Renal pelvis (tissue), 4 donors: Measurements from ENCODE around the gene KRTAP4-8. TPM values are rescaled to one million over a fixed set of nuclear protein-coding genes. Genes with fewer than 3 reads are reported as not detected.
"Not testable (repeated sequence)": the region's sequence is repeated elsewhere in the genome, so short reads cannot be mapped to it uniquely, and the experiment has no call there.

Source experiments
- DNase-seq: peaks from one replicate; pipeline ENCODE4 v3.0.0-alpha.2; 2013
- polyA plus RNA-seq, 3 donors: library from polyadenylated mRNA; unstranded; fragments of 120-200 nt; gene quantifications; one replicate each; pipeline ENCODE4 v1.2.1, GENCODE V29; 2013; ENCODE audit not compliant: insufficient read length in 3 of 3

The KRTAP4-8 gene
- polyA plus RNA-seq, 3 donors: not detected

GRCh38 chr17:41108728-41109386 lies 10.9 kb upstream of the KRTAP4-8 start:
- DNase-seq: not testable (repeated sequence)

- no peak for DNase-seq
These were observed 10.1 kb upstream of the KRTAP4-8 start for GRCh38 chr17:41107941-41108450.

- DNase-seq: not testable (repeated sequence)
These were observed 7.4 kb upstream of the KRTAP4-8 start, which contains the start of gene KRTAP4-9 for GRCh38 chr17:41105347-41105746. KRTAP4-9 (plus strand) TSS chr17:41105389; CDS start chr17:41105389, 0 bp downstream.

- DNase-seq: not testable (repeated sequence)
These were observed 6.6 kb upstream of the KRTAP4-8 start for GRCh38 chr17:41104386-41105038.

- DNase-seq: no peak
These were observed 6.0 kb upstream of the KRTAP4-8 start for GRCh38 chr17:41103896-41104295.

- DNase-seq: no peak
These were observed 3.8 kb upstream of the KRTAP4-8 start, which contains the start of gene KRTAP4-16 for GRCh38 chr17:41101586-41102259. KRTAP4-16 (minus strand) TSS chr17:41102209; CDS start chr17:41102209, 0 bp downstream.

GRCh38 chr17:41099682-41100480 lies 1.9 kb upstream of the KRTAP4-8 start:
- DNase-seq: not testable (repeated sequence)

GRCh38 chr17:41098481-41098880 lies 539 bp upstream of the KRTAP4-8 start:
- DNase-seq: no peak

- no peak for DNase-seq
These were observed 1.9 kb downstream of the KRTAP4-8 start for GRCh38 chr17:41096055-41096454.

GRCh38 chr17:41088760-41089352 lies 9.1 kb downstream of the KRTAP4-8 start:
- not testable (repeated sequence) for DNase-seq

- DNase-seq: not testable (repeated sequence)
These were observed 13.7 kb downstream of the KRTAP4-8 start, which contains the start of gene KRTAP4-7 for GRCh38 chr17:41084100-41084856. KRTAP4-7 (plus strand) TSS chr17:41084150; CDS start chr17:41084207, 57 bp downstream.

GRCh38 chr17:41083427-41083826 lies 14.5 kb downstream of the KRTAP4-8 start:
- not testable (repeated sequence) for DNase-seq

GRCh38 chr17:41082626-41083025 lies 15.3 kb downstream of the KRTAP4-8 start:
- DNase-seq: no peak

- DNase-seq: no peak
These were observed 21.2 kb downstream of the KRTAP4-8 start for GRCh38 chr17:41076788-41077187.

- no peak for DNase-seq
These were observed 24.3 kb downstream of the KRTAP4-8 start for GRCh38 chr17:41073676-41074075.

- no peak for DNase-seq
These were observed 26.2 kb downstream of the KRTAP4-8 start for GRCh38 chr17:41071606-41072360.

GRCh38 chr17:41069031-41069430 lies 28.9 kb downstream of the KRTAP4-8 start:
- no peak for DNase-seq

GRCh38 chr17:41067281-41067680 lies 30.7 kb downstream of the KRTAP4-8 start:
- no peak for DNase-seq

GRCh38 chr17:41065829-41066624 lies 31.9 kb downstream of the KRTAP4-8 start, which contains the start of gene KRTAP2-4:
KRTAP2-4 (minus strand) TSS chr17:41065879; CDS start chr17:41065845, 34 bp downstream.
- no peak for DNase-seq
